Caco-2 (cell line): Measurements from ENCODE around the gene NYNRIN. TPM values are rescaled to one million over a fixed set of nuclear protein-coding genes. Genes with fewer than 3 reads are reported as not detected.

ENCODE experiments used
- BruUV-seq: library from RNA; stranded (reverse); fragments of 400-500 nt; replicated peaks from 2 replicates; lab custom pipeline; 2021; lab: Mats Ljungman, UMichigan
- CTCF ChIA-PET: fragments of 300-600 bp; sonication (Branson Sonifier 250); formaldehyde crosslinking; loops from one replicate; lab custom pipeline; 2022; ENCODE audit warnings: antibody characterized with exemption; lab: Charles Lee
- POLR2A ChIA-PET: fragments of 300-600 bp; sonication (Branson Sonifier 250); formaldehyde crosslinking; loops from one replicate; lab custom pipeline; 2022; ENCODE audit warnings: antibody characterized with exemption; lab: Charles Lee
- DNase-seq, 2 experiments: peaks; one replicate each; pipeline versions ENCODE4 v3.0.0 to v3.0.0-alpha.2; 2020 to 2022
- H3K27me3 ChIP-seq: replicated peaks from 2 replicates; pipeline ENCODE4 v1.6.0; 2011; ENCODE audit warnings: low read length; ENCODE audit not compliant: control insufficient read depth, insufficient read depth
- H3K36me3 ChIP-seq: 2 replicates; pipeline ENCODE4 v1.5.1; 2011; ENCODE audit warnings: low read length; ENCODE audit not compliant: control insufficient read depth, insufficient read depth
- H3K4me1 ChIP-seq: fragments of 250-450 bp; sonication (Bioruptor Pico); 2 replicates; pipeline ENCODE4 v1.5.1; 2020; ENCODE audit warnings: mild to moderate bottlenecking
- H3K4me3 ChIP-seq: 2 replicates; pipeline ENCODE4 v1.5.1; 2011; ENCODE audit warnings: low read depth, mild to moderate bottlenecking, control low read depth, low read length
- H3K9me3 ChIP-seq: fragments of 250-450 bp; sonication (Bioruptor Pico); 2 replicates; pipeline ENCODE4 v1.5.1; 2020; ENCODE audit warnings: mild to moderate bottlenecking, moderate library complexity
- H3K27ac Mint-ChIP-seq: one replicate; pipeline ENCODE4 v1.8.0; 2022; ENCODE audit warnings: mixed read lengths; ENCODE audit not compliant: unreplicated experiment
- H3K27me3 Mint-ChIP-seq: one replicate; pipeline ENCODE4 v1.8.0; 2022; ENCODE audit warnings: mixed read lengths; ENCODE audit not compliant: insufficient read depth, unreplicated experiment
- H3K36me3 Mint-ChIP-seq: one replicate; pipeline ENCODE4 v1.8.0; 2022; ENCODE audit warnings: mild to moderate bottlenecking, mixed read lengths; ENCODE audit not compliant: insufficient read depth, unreplicated experiment
- H3K4me1 Mint-ChIP-seq: one replicate; pipeline ENCODE4 v1.8.0; 2022; ENCODE audit warnings: low read depth, mixed read lengths; ENCODE audit not compliant: unreplicated experiment
- H3K4me3 Mint-ChIP-seq: one replicate; pipeline ENCODE4 v1.8.0; 2022; ENCODE audit warnings: mild to moderate bottlenecking, moderate library complexity, mixed read lengths; ENCODE audit not compliant: unreplicated experiment
- H3K9me3 Mint-ChIP-seq: one replicate; pipeline ENCODE4 v1.8.0; 2022; ENCODE audit warnings: mixed read lengths; ENCODE audit not compliant: unreplicated experiment
- CTCF ChIP-seq, 2 experiments: fragments of 200-600 bp in 1 of 2; IDR thresholded peaks; 1 replicate in 1 of 2; 2 replicates in 1 of 2; pipeline versions ENCODE4 v1.5.1 to v1.8.0; 2011 to 2022; ENCODE audit warnings: antibody characterized with exemption in 1 of 2, control low read depth in 1 of 2, inconsistent platforms in 1 of 2, low read depth in 1 of 2, low read length in 1 of 2, mild to moderate bottlenecking in 1 of 2, moderate library complexity in 1 of 2; ENCODE audit not compliant: insufficient read depth in 1 of 2, severe bottlenecking in 1 of 2, unreplicated experiment in 1 of 2
- intact Hi-C: fragments of 100-400 bp; cut with micrococcal nuclease; formaldehyde crosslinking; loops from one replicate; pipeline ENCODE4 v1.10.0; 2022; ENCODE audit not compliant: unreplicated experiment
- total RNA-seq: library from RNA; stranded (reverse); gene quantifications from 2 replicates; pipeline ENCODE4 v1.2.3, GENCODE V29; 2022

The NYNRIN gene
- total RNA-seq, 1 experiment from 2014 or later, result 5.9 TPM

DNA sequence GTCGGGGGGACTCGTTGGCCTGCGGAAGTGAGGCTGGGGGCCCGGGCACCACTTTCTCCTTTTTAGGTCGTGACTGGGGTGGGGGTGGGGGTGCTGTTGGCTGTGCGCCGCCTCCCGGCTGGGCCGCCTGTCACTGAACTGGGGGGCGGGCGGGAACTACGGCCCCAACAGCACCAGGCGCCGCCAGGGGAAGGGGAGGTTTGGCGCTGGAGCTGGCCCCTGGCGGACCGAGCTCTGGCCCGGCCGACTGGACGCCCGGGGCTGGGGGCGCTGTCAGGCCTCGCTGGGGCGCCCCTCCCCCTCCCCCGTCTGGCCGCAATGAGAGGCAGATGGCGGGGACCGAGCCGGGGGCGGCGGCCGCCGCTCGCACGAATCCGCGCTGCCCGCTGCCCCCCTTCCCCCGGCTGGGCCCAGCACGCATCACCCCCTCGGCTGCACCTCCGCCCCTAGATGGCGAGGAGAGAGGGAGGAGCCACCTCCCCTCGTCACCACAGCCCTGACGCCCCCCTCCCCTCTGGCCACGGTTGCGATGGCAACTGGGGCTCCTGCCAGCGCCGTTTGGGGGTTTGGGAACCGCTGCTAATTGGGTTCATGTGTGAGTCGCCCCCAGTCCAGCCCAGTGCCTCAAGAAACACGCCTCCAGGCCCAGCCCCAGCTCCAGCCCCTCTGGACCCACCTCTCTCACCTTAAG lies 30.1 kb upstream of the NYNRIN start:
- Mint-ChIP-seq H3K36me3 (no peaks in the 10 kb centered on the region), H3K4me1 (peaks cover 13% of the 10 kb centered on the region), H3K4me3 (peak overlapping the region; percentile 6), H3K9me3 (no peaks in the 10 kb centered on the region), H3K27ac (no peak overlapping the region), H3K27me3 (no peaks in the 10 kb centered on the region)
- DNase-seq, result no peak
- peaks cover 4% of the 10 kb centered on the region; the same call in 1 of the 2 replicates for H3K4me1 ChIP-seq
- no peak for TF ChIP-seq CTCF (IDR thresholded peaks at IDR 0.05; ENCODE audit: insufficient read depth in 1 of 2, low read depth in 1 of 2, low read length in 1 of 2, severe bottlenecking in 1 of 2, unreplicated experiment in 1 of 2)
- H3K9me3 ChIP-seq, result no peaks in the 10 kb centered on the region
- ChIA-PET POLR2A (no interaction called here), CTCF (no interaction called here)
- H3K27me3 ChIP-seq, result no peaks in the 10 kb centered on the region
- BruUV-seq, result no TSS peak
- no peaks in the 10 kb centered on the region for H3K36me3 ChIP-seq
- H3K4me3 ChIP-seq, result no peak overlapping the region
- intact Hi-C loops, result no loop called here

DNA sequence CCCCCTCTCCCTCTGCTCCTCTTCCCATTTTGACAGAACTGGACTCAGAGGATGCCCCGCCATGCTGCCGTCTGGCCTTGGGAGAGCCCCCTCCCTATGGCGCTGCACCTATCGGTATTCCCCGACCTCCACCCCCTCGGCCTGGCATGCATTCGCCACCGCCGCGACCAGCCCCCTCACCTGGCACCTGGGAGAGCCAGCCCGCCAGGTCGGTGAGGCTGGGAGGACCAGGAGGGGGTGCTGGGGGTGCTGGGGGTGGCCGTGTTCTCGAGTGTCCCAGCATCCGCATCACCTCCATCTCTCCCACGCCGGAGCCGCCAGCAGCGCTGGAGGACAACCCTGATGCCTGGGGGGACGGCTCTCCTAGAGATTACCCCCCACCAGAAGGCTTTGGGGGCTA lies 29.3 kb upstream of the NYNRIN start:
- no peaks in the 10 kb centered on the region for H3K36me3 ChIP-seq
- DNase-seq, result no peak
- TF ChIP-seq CTCF (IDR thresholded peaks at IDR 0.05; ENCODE audit: insufficient read depth in 1 of 2, low read depth in 1 of 2, low read length in 1 of 2, severe bottlenecking in 1 of 2, unreplicated experiment in 1 of 2), result no peak
- intact Hi-C loops, result no loop called here
- no peaks in the 10 kb centered on the region for H3K27me3 ChIP-seq
- no peak overlapping the region for H3K27ac Mint-ChIP-seq
- peak overlapping the region; percentile 6 for H3K4me3 Mint-ChIP-seq
- no TSS peak for BruUV-seq
- peaks cover 13% of the 10 kb centered on the region for H3K4me1 Mint-ChIP-seq
- H3K9me3 Mint-ChIP-seq, result no peaks in the 10 kb centered on the region
- no peaks in the 10 kb centered on the region for H3K9me3 ChIP-seq
- H3K4me3 ChIP-seq, result no peak overlapping the region
- no peaks in the 10 kb centered on the region for H3K27me3 Mint-ChIP-seq
- no peaks in the 10 kb centered on the region for H3K36me3 Mint-ChIP-seq
- peaks cover 4% of the 10 kb centered on the region; the same call in 1 of the 2 replicates for H3K4me1 ChIP-seq
- ChIA-PET CTCF (interaction anchor here (3.6 kb wide), 1 partner anchor 62 kb away, joined by 14 read pairs; no protein-coding TSS in a partner anchor), POLR2A (no interaction called here)

GRCh38 chr14:24369907-24370687 lies 28.7 kb upstream of the NYNRIN start:
- Mint-ChIP-seq H3K27ac (no peak overlapping the region), H3K27me3 (no peaks in the 10 kb centered on the region), H3K4me3 (no peak overlapping the region), H3K4me1 (peaks cover 12% of the 10 kb centered on the region), H3K36me3 (no peaks in the 10 kb centered on the region), H3K9me3 (no peaks in the 10 kb centered on the region)
- Histone ChIP-seq H3K27me3 (no peaks in the 10 kb centered on the region), H3K4me3 (no peak overlapping the region), H3K9me3 (no peaks in the 10 kb centered on the region), H3K36me3 (no peaks in the 10 kb centered on the region), H3K4me1 (peaks cover 4% of the 10 kb centered on the region; the same call in 1 of the 2 replicates)
- intact Hi-C loops, result no loop called here
- no peak for TF ChIP-seq CTCF (IDR thresholded peaks at IDR 0.05; ENCODE audit: insufficient read depth in 1 of 2, low read depth in 1 of 2, low read length in 1 of 2, severe bottlenecking in 1 of 2, unreplicated experiment in 1 of 2)
- ChIA-PET CTCF (interaction anchor here (3.6 kb wide), 1 partner anchor 62 kb away, joined by 14 read pairs; no protein-coding TSS in a partner anchor), POLR2A (interaction anchor here (0.6 kb wide), 1 partner anchor 1846 kb away, joined by 3 read pairs; no protein-coding TSS in a partner anchor)
- no TSS peak for BruUV-seq
- DNase-seq, result no peak
